Fibroblast of skin of right biceps (primary cell): ENCODE measurements around the gene GNMT.
"Not testable (repeated sequence)": the region's sequence is repeated elsewhere in the genome, so short reads cannot be mapped to it uniquely, and the experiment has no call there.

ENCODE experiments used
- DNase-seq: peaks from one replicate; pipeline ENCODE4 v3.0.0-alpha.2; 2013

The GNMT gene

GRCh38 chr6:42942444-42942843 is 18.1 kb upstream of the GNMT start:
- DNase-seq = no peak

GRCh38 chr6:42947950-42948349 is 12.6 kb upstream of the GNMT start:
- DNase-seq = no peak

- no peak for DNase-seq
These were observed 8.2 kb upstream of the GNMT start for GRCh38 chr6:42952389-42952788.

- DNase-seq = not testable (repeated sequence)
These were observed 6.1 kb upstream of the GNMT start for GRCh38 chr6:42954405-42954804.

GRCh38 chr6:42958125-42958524 is 2.4 kb upstream of the GNMT start:
- DNase-seq = no peak

GRCh38 chr6:42959917-42960242 is 674 bp upstream of the GNMT start:
- no peak for DNase-seq

GRCh38 chr6:42961020-42961470 is 491 bp downstream of the GNMT start:
- no peak for DNase-seq

GRCh38 chr6:42962096-42962495 is 1.5 kb downstream of the GNMT start:
- DNase-seq = no peak

GRCh38 chr6:42962502-42963178 is 2.1 kb downstream of the GNMT start:
- DNase-seq = no peak

- no peak for DNase-seq
These were observed 2.8 kb downstream of the GNMT start for GRCh38 chr6:42963179-42963854.

GRCh38 chr6:42963855-42964605 is 3.5 kb downstream of the GNMT start:
- peak; percentile 54 for DNase-seq

GRCh38 chr6:42966571-42966970 is 6.0 kb downstream of the GNMT start:
- no peak for DNase-seq

- no peak for DNase-seq
These were observed 6.7 kb downstream of the GNMT start for GRCh38 chr6:42967228-42967627.

GRCh38 chr6:42968126-42968701 is 7.7 kb downstream of the GNMT start:
- DNase-seq = no peak

- DNase-seq = no peak
These were observed 8.2 kb downstream of the GNMT start for GRCh38 chr6:42968783-42969182.

- no peak for DNase-seq
These were observed 8.9 kb downstream of the GNMT start for GRCh38 chr6:42969431-42969830.

- DNase-seq = no peak
These were observed 9.4 kb downstream of the GNMT start for GRCh38 chr6:42969934-42970333.

GRCh38 chr6:42970871-42971612 is 10.5 kb downstream of the GNMT start:
- DNase-seq = peak; percentile 55

GRCh38 chr6:42971746-42972327 is 11.3 kb downstream of the GNMT start:
- DNase-seq = no peak

GRCh38 chr6:42973926-42974325 is 13.4 kb downstream of the GNMT start:
- no peak for DNase-seq

- DNase-seq = no peak
These were observed 14.5 kb downstream of the GNMT start for GRCh38 chr6:42974919-42975505.

GRCh38 chr6:42978487-42978838 is 17.9 kb downstream of the GNMT start:
- DNase-seq = no peak
